PC-3 (cell line): ENCODE measurements around the gene PREX1.

Experiments used
- EZH2 ChIP-seq: fragments of 300-600 bp; sonication (generic); IDR thresholded peaks from one replicate; pipeline ENCODE4 v1.6.1; 2017; ENCODE audit warnings: antibody characterized with exemption, mild to moderate bottlenecking, low read length; ENCODE audit not compliant: unreplicated experiment
- TF ChIP-seq, protein P1 (sequence below): fragments of 300-600 bp; sonication (generic); conservative IDR thresholded peaks from 2 replicates; pipeline ENCODE4 v1.5.1; 2017; ENCODE audit warnings: antibody characterized with exemption, low read depth, mild to moderate bottlenecking, low read length

DNA sequence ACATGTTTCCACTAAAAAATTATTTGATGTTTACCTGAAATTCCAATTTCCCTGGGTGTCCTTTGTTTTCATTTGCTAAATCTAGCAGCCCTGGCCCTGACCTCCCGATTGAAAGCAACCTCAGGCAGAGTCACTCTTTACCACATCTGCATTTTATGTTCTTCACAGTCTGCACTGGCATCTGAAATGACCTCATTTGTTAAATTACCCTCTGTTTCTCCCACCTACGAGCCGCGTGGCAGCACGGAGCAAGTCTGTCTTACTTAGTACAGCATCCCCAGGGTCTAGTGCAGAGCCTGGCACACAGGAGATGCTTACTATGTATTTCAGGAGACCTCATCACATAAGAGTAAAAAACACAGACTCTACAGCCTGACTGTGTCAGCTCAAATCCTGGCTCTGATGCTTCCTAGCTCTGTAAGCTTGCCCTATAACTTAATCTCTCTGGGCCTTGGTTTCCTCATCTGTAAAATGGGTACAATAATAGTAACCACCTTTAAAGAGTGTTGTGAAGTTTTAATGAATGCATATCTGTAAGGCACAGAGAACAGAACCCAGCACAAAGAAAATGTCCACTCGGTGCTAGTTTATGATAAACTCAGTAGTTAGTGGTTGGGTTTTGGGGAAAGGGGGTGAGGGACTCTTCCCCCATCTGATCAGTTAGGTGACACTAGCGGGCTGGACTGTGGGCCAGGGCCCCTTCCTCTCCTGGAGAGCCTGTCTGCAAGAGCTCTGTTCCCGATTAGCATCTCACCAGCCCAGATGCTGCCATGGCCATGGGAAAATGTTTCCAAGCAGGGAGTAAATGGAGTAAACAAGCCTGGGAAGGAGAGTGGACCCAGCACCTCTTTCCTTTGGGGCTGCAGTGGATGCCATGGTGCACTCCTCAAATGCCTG lies 88.2 kb downstream of the PREX1 start:
- TF ChIP-seq, protein P1, sequence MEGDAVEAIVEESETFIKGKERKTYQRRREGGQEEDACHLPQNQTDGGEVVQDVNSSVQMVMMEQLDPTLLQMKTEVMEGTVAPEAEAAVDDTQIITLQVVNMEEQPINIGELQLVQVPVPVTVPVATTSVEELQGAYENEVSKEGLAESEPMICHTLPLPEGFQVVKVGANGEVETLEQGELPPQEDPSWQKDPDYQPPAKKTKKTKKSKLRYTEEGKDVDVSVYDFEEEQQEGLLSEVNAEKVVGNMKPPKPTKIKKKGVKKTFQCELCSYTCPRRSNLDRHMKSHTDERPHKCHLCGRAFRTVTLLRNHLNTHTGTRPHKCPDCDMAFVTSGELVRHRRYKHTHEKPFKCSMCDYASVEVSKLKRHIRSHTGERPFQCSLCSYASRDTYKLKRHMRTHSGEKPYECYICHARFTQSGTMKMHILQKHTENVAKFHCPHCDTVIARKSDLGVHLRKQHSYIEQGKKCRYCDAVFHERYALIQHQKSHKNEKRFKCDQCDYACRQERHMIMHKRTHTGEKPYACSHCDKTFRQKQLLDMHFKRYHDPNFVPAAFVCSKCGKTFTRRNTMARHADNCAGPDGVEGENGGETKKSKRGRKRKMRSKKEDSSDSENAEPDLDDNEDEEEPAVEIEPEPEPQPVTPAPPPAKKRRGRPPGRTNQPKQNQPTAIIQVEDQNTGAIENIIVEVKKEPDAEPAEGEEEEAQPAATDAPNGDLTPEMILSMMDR, result no peak
- TF ChIP-seq EZH2, result no peak
